ENCODE data around the gene TULP1. TPM values are rescaled to one million over a fixed set of nuclear protein-coding genes. Genes with fewer than 3 reads are reported as not detected.

The TULP1 gene
- total and polyA plus RNA-seq, 2 of the 13 experiments (the other 11 are each of a cell fraction or from before 2014, with no cell fraction given), result not detected

DNA sequence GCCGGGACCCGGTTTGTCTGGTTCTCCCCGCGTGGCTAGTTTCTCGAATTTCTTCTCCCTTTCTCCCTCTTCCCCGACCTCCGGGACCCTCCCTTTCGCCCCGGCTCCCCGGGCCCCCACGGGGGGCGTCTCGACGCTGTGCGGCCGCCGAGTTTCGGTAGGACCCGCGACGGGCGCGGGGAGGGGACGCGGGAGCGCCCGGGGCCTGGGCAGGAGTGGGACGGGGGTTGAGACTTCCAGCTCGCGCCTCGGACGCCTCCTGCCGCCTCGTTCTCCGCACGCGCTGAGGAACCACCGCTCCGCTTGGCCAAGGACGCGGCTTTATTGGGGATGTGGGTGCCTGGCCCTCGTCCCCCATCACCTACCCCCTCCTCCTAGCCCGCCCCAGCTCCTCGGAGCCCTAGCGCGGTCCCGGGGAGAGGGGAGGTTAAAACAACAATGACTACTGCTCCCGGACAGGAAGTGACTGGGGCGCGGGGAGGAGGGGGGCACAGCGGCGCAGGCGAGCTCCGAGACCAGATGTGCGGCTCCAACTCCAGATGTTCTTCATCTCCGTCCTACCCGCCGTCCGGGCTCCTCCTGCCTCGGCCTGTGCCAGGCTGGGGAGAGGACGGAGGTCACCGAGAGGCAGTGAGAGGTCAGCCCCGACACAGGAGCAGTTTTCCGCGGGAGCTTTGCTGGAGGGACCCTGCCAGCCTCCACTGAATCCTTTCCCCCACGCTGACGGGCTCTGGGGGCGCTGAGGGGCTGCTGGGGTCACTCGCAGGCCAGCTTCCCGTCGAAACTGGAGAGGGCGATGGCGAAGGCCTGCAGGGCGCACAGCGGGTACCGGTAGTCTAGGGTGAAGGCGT, 14.9 kb downstream of the TULP1 start (continued):
- TF ChIP-seq HMG20A (CRISPR knock-in tag; IDR thresholded peaks at IDR 0.05; ENCODE audit: borderline replicate concordance) (no peak), CEBPB (IDR thresholded peaks at IDR 0.05; ENCODE audit: borderline replicate concordance, low read depth, low read length) (no peak), ZFP62 (CRISPR knock-in tag; IDR thresholded peaks at IDR 0.05) (no peak), MAZ (IDR thresholded peaks at IDR 0.05; ENCODE audit: borderline replicate concordance, low read depth, low read length) (peak; percentile 36; the same call in 1 of the 2 replicates), MAZ (CRISPR knock-in tag; IDR thresholded peaks at IDR 0.05; ENCODE audit: low read depth) (peak; percentile 49), MXD4 (CRISPR knock-in tag; IDR thresholded peaks at IDR 0.05) (peak; percentile 66; the same call in 1 of the 2 replicates), ZNF652 (CRISPR knock-in tag; IDR thresholded peaks at IDR 0.05; ENCODE audit: borderline replicate concordance, low read depth) (no peak; the same call in 1 of the 2 replicates), TP53 (CRISPR knock-in tag; conservative IDR thresholded peaks at IDR 0.05) (no peak), ZSCAN29 (CRISPR knock-in tag; conservative IDR thresholded peaks at IDR 0.05) (no peak), ZSCAN21 (CRISPR knock-in tag; IDR thresholded peaks at IDR 0.05; ENCODE audit: borderline replicate concordance) (peak; percentile 58; the same call in 1 of the 2 replicates), SPEN (CRISPR knock-in tag; IDR thresholded peaks at IDR 0.05; ENCODE audit: low read depth) (peak; percentile 73), KAT7 (CRISPR knock-in tag; IDR thresholded peaks at IDR 0.05; ENCODE audit: borderline replicate concordance) (no peak), SP5 (CRISPR knock-in tag; IDR thresholded peaks at IDR 0.05; ENCODE audit: borderline replicate concordance, low read depth) (no peak), ZNF333 (CRISPR knock-in tag; IDR thresholded peaks at IDR 0.05; ENCODE audit: borderline replicate concordance) (peak; percentile 92; the same call in 1 of the 2 replicates), RFX5 (IDR thresholded peaks at IDR 0.05; ENCODE audit: low read depth, low read length) (no peak), GABPB1 (CRISPR knock-in tag; IDR thresholded peaks at IDR 0.05) (peak; percentile 90), STAG1 (CRISPR knock-in tag; IDR thresholded peaks at IDR 0.05) (no peak), HIVEP1 (CRISPR knock-in tag; IDR thresholded peaks at IDR 0.05) (peak; percentile 75), EHMT2 (IDR thresholded peaks at IDR 0.05; ENCODE audit: borderline replicate concordance, low read depth, low read length) (no peak), ZNF782 (CRISPR knock-in tag; IDR thresholded peaks at IDR 0.05; ENCODE audit: borderline replicate concordance) (no peak), SMAD9 (CRISPR knock-in tag; IDR thresholded peaks at IDR 0.05) (peak; percentile 96), ZNF883 (CRISPR knock-in tag; IDR thresholded peaks at IDR 0.05; ENCODE audit: not compliant biosample characterization) (peak; percentile 83)
- TF ChIP-seq, protein P1, sequence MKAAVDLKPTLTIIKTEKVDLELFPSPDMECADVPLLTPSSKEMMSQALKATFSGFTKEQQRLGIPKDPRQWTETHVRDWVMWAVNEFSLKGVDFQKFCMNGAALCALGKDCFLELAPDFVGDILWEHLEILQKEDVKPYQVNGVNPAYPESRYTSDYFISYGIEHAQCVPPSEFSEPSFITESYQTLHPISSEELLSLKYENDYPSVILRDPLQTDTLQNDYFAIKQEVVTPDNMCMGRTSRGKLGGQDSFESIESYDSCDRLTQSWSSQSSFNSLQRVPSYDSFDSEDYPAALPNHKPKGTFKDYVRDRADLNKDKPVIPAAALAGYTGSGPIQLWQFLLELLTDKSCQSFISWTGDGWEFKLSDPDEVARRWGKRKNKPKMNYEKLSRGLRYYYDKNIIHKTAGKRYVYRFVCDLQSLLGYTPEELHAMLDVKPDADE (CRISPR knock-in tag; IDR thresholded peaks at IDR 0.05), result peak; percentile 93; the same call in 1 of the 2 replicates
- TF ChIP-seq, protein P2, sequence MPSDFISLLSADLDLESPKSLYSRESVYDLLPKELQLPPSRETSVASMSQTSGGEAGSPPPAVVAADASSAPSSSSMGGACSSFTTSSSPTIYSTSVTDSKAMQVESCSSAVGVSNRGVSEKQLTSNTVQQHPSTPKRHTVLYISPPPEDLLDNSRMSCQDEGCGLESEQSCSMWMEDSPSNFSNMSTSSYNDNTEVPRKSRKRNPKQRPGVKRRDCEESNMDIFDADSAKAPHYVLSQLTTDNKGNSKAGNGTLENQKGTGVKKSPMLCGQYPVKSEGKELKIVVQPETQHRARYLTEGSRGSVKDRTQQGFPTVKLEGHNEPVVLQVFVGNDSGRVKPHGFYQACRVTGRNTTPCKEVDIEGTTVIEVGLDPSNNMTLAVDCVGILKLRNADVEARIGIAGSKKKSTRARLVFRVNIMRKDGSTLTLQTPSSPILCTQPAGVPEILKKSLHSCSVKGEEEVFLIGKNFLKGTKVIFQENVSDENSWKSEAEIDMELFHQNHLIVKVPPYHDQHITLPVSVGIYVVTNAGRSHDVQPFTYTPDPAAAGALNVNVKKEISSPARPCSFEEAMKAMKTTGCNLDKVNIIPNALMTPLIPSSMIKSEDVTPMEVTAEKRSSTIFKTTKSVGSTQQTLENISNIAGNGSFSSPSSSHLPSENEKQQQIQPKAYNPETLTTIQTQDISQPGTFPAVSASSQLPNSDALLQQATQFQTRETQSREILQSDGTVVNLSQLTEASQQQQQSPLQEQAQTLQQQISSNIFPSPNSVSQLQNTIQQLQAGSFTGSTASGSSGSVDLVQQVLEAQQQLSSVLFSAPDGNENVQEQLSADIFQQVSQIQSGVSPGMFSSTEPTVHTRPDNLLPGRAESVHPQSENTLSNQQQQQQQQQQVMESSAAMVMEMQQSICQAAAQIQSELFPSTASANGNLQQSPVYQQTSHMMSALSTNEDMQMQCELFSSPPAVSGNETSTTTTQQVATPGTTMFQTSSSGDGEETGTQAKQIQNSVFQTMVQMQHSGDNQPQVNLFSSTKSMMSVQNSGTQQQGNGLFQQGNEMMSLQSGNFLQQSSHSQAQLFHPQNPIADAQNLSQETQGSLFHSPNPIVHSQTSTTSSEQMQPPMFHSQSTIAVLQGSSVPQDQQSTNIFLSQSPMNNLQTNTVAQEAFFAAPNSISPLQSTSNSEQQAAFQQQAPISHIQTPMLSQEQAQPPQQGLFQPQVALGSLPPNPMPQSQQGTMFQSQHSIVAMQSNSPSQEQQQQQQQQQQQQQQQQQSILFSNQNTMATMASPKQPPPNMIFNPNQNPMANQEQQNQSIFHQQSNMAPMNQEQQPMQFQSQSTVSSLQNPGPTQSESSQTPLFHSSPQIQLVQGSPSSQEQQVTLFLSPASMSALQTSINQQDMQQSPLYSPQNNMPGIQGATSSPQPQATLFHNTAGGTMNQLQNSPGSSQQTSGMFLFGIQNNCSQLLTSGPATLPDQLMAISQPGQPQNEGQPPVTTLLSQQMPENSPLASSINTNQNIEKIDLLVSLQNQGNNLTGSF (CRISPR knock-in tag; IDR thresholded peaks at IDR 0.05), result peak; percentile 89
